Naive thymus-derived CD4-positive, alpha-beta T cell (primary cell): ENCODE data around the gene TAAR2. TPM values are rescaled to one million over a fixed set of nuclear protein-coding genes. Genes with fewer than 3 reads are reported as not detected.
A peak's percentile ranks its signal among the peaks of the same experiment; 100 is the strongest.

Source experiments
- ATAC-seq: fragments of 150-1000 bp; cut with Tn5 transposase; 2 replicates; pipeline ENCODE4 v1.10.0; 2021; ENCODE audit warnings: mild to moderate bottlenecking, moderate library complexity
- CTCF ChIA-PET: fragments of 350-600 bp; sonication (Branson Sonifier 250); formaldehyde crosslinking; loops from one replicate; lab custom pipeline; 2021; ENCODE audit warnings: antibody characterized with exemption; lab: Charles Lee
- POLR2A ChIA-PET: fragments of 350-600 bp; sonication (Branson Sonifier 250); formaldehyde crosslinking; loops from one replicate; lab custom pipeline; 2021; ENCODE audit warnings: antibody characterized with exemption, inconsistent platforms; lab: Charles Lee
- DNase-seq, 9 donors: peaks; one replicate each; pipeline versions ENCODE4 v3.0.0 to v3.0.0-alpha.2; 2020 to 2022; ENCODE audit warnings: mixed read lengths in 1 of 9
- H3K27ac ChIP-seq: one replicate; pipeline ENCODE4 v1.7.0; 2013; ENCODE audit warnings: mild to moderate bottlenecking, low read depth, low read length, moderate library complexity
- H3K27me3 ChIP-seq, 2 donors: one replicate each; pipeline ENCODE4 v1.7.0; 2013; ENCODE audit warnings: low read length in 2 of 2, mild to moderate bottlenecking in 2 of 2, moderate library complexity in 2 of 2; ENCODE audit not compliant: control insufficient read depth in 2 of 2, insufficient read depth in 2 of 2
- H3K36me3 ChIP-seq, 3 experiments: 1 replicate in 2 of 3; 2 replicates in 1 of 3; pipeline ENCODE4 v1.7.0; 2013; ENCODE audit warnings: low read length in 3 of 3, mild to moderate bottlenecking in 3 of 3, moderate library complexity in 1 of 3; ENCODE audit not compliant: insufficient read depth in 3 of 3, control insufficient read depth in 2 of 3
- H3K4me1 ChIP-seq, 2 donors: one replicate each; pipeline ENCODE4 v1.7.0; 2013; ENCODE audit warnings: low read length in 2 of 2, mild to moderate bottlenecking in 2 of 2, moderate library complexity in 1 of 2; ENCODE audit not compliant: control insufficient read depth in 2 of 2, insufficient read depth in 2 of 2
- H3K4me3 ChIP-seq: 2 replicates; pipeline ENCODE4 v1.7.0; 2013; ENCODE audit warnings: mild to moderate bottlenecking, low read length
- H3K9me3 ChIP-seq, 3 experiments: 1 replicate in 2 of 3; 2 replicates in 1 of 3; pipeline ENCODE4 v1.7.0; 2013; ENCODE audit warnings: low read length in 3 of 3; ENCODE audit not compliant: control insufficient read depth in 2 of 3
- H3K27ac Mint-ChIP-seq, 9 donors: one replicate each; pipeline ENCODE4 v1.8.0; 2020 to 2022; ENCODE audit warnings: mixed read lengths in 9 of 9, mild to moderate bottlenecking in 8 of 9, moderate library complexity in 5 of 9, inconsistent platforms in 2 of 9
- H3K27me3 Mint-ChIP-seq, 5 donors: one replicate each; pipeline ENCODE4 v1.8.0; 2021 to 2022; ENCODE audit warnings: mixed read lengths in 5 of 5, mild to moderate bottlenecking in 1 of 5
- H3K36me3 Mint-ChIP-seq, 5 donors: one replicate each; pipeline ENCODE4 v1.8.0; 2020 to 2022; ENCODE audit warnings: mixed read lengths in 5 of 5, mild to moderate bottlenecking in 3 of 5, inconsistent platforms in 1 of 5
- H3K4me1 Mint-ChIP-seq, 7 donors: one replicate each; pipeline ENCODE4 v1.8.0; 2020 to 2022; ENCODE audit warnings: mixed read lengths in 7 of 7, mild to moderate bottlenecking in 3 of 7, inconsistent platforms in 1 of 7
- H3K4me3 Mint-ChIP-seq, 10 donors: one replicate each; pipeline ENCODE4 v1.8.0; 2020 to 2022; ENCODE audit warnings: mild to moderate bottlenecking in 10 of 10, mixed read lengths in 10 of 10, moderate library complexity in 6 of 10, inconsistent platforms in 2 of 10
- H3K9me3 Mint-ChIP-seq, 11 donors: one replicate each; pipeline ENCODE4 v1.8.0; 2020 to 2022; ENCODE audit warnings: mixed read lengths in 11 of 11, mild to moderate bottlenecking in 4 of 11, inconsistent platforms in 1 of 11, moderate library complexity in 1 of 11
- intact Hi-C, 2 donors: fragments of 100-400 bp; cut with micrococcal nuclease; formaldehyde crosslinking; loops; one replicate each; pipeline ENCODE4 v1.15.1; 2023
- polyA plus RNA-seq, 2 donors: library from polyadenylated mRNA; unstranded; fragments of 300-500 nt; fragmentation: Illumina TruSeq; gene quantifications; one replicate each; pipeline ENCODE4 v1.2.3, GENCODE V29; 2021
- total RNA-seq, 6 experiments: library from RNA in 5 of 6; stranded (reverse) in 5 of 6; gene quantifications; 1 replicate in 5 of 6; 2 replicates in 1 of 6; pipeline ENCODE4 v1.2.3 and lab custom pipeline; 2021 to 2026

The TAAR2 gene
- total and polyA plus RNA-seq, 7 experiments from 2014 or later: not detected

DNA sequence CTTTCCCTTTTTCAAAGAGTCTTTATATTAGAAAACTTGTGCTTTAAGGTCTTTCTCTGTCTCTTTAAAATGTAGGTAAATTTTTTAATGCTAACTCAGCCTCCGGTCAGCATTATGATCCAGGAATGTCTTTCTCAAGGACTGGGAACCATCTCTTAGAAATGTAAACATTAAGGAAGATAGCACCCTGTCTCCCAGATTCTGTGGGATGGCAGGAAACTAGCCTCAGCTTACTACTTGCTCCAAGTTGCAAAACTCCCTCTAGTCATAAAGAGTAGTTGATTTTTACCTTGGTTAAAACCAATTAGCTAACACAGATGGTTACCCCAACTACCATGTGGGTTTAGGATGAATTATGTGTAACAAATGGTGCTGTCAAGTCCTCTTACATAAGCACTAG is 39.6 kb upstream of the TAAR2 start:
- ATAC-seq (no peak), DNase-seq (no peak)
- H3K9me3 ChIP-seq: no peaks in the 10 kb centered on the region
- ChIA-PET CTCF (interaction anchor here (0.5 kb wide), 1 partner anchor 14 kb away, joined by 9 read pairs; no protein-coding TSS in a partner anchor), POLR2A (no interaction called here)
- H3K9me3 Mint-ChIP-seq: no peaks in the 10 kb centered on the region
- no peaks in the 10 kb centered on the region for H3K36me3 Mint-ChIP-seq
- no peak overlapping the region for H3K27ac ChIP-seq
- H3K4me1 ChIP-seq: no peaks in the 10 kb centered on the region
- intact Hi-C loops: no loop called here
- H3K4me3 Mint-ChIP-seq: no peak overlapping the region
- H3K4me1 Mint-ChIP-seq: no peaks in the 10 kb centered on the region
- H3K27ac Mint-ChIP-seq: no peak overlapping the region
- no peak overlapping the region for H3K4me3 ChIP-seq
- no peaks in the 10 kb centered on the region for H3K36me3 ChIP-seq
- peaks cover 0 to 8% (median 0%) of the 10 kb centered on the region in 5 donors for H3K27me3 Mint-ChIP-seq
- no peaks in the 10 kb centered on the region for H3K27me3 ChIP-seq

GRCh38 chr6:132661906-132662305 is 37.8 kb upstream of the TAAR2 start:
- ChIA-PET POLR2A (no interaction called here), CTCF (no interaction called here)
- Histone ChIP-seq H3K27ac (no peak overlapping the region), H3K27me3 (no peaks in the 10 kb centered on the region), H3K36me3 (no peaks in the 10 kb centered on the region), H3K4me1 (no peaks in the 10 kb centered on the region), H3K9me3 (no peaks in the 10 kb centered on the region), H3K4me3 (no peak overlapping the region)
- intact Hi-C loops: no loop called here
- no peak for ATAC-seq
- Mint-ChIP-seq H3K4me3 (no peak overlapping the region), H3K27me3 (peaks cover 0 to 5% (median 0%) of the 10 kb centered on the region in 5 donors), H3K4me1 (peaks cover 0 to 7% (median 0%) of the 10 kb centered on the region in 7 donors), H3K36me3 (no peaks in the 10 kb centered on the region), H3K27ac (no peak overlapping the region), H3K9me3 (no peaks in the 10 kb centered on the region)
- DNase-seq: no peak

DNA sequence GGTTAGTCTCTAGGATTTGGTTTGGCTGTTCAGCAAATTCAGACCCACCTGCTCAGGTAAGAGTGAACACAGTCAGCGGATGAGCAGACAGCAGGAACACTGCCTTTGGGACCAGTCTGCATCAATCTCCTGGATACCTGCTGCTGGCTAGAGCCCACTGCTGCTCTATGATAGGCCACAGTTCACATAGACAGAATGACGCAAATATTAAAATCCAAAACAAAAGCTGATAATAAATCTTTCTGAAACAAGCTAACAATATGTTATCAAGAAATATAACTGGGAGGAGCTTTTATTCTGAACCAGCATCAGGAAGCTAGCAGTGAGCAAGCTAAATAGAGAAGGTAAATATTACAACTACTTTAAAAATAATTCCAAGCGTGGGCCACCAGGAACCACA is 35.0 kb upstream of the TAAR2 start, which contains the start of gene TAAR1:
Gene TAAR1, minus strand, starts transcription at position 101 of the 400 bp plus-strand sequence. CDS start 13,179 bp downstream, outside the sequence.
- Mint-ChIP-seq H3K27ac (no peak within 1 kb of the TSS), H3K4me1 (peaks cover 0 to 8% (median 0%) of the 10 kb centered on the region in 7 donors), H3K4me3 (no peak within 1 kb of the TSS), H3K27me3 (peaks cover 0 to 16% (median 0%) of the 10 kb centered on the region in 5 donors), H3K9me3 (no peaks in the 10 kb centered on the region), H3K36me3 (no peaks in the 10 kb centered on the region)
- H3K9me3 ChIP-seq: no peaks in the 10 kb centered on the region
- H3K27me3 ChIP-seq: no peaks in the 10 kb centered on the region
- ChIA-PET CTCF (interaction anchor here (1.4 kb wide), 1 partner anchor 11 kb away, joined by 5 read pairs; no protein-coding TSS in a partner anchor), POLR2A (no interaction called here)
- no peaks in the 10 kb centered on the region for H3K36me3 ChIP-seq
- no peaks in the 10 kb centered on the region for H3K4me1 ChIP-seq
- no peak for ATAC-seq
- H3K4me3 ChIP-seq: no peak within 1 kb of the TSS
- H3K27ac ChIP-seq: no peak within 1 kb of the TSS
- intact Hi-C loops: no loop called here
- DNase-seq: no peak

DNA sequence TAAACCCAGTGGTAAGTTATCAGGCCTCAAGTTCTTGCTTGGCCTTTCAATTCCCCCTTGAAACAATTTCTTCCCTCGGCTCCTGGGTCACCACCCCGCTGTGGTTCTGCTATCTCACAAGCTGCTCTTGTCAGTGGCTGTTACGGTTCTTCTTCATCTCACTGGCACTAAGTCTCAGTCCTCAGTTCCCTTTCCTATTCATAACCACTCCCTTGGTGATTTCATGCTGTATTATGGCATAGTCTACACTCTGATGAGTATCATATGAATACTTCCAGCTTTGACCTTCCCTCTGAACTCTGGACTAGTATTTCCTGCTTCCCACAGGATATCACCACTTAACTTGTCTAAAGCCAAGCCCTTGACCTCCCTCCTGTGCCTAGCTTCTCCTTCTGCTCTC is 27.0 kb upstream of the TAAR2 start:
- ATAC-seq (peak; percentile 46), DNase-seq (no peak)
- no peak overlapping the region for H3K27ac ChIP-seq
- H3K9me3 ChIP-seq: no peaks in the 10 kb centered on the region
- POLR2A ChIA-PET: no interaction called here
- H3K4me3 Mint-ChIP-seq: no peak overlapping the region
- H3K9me3 Mint-ChIP-seq: no peaks in the 10 kb centered on the region
- no peaks in the 10 kb centered on the region for H3K36me3 ChIP-seq
- H3K4me1 Mint-ChIP-seq: peaks cover 0 to 4% (median 0%) of the 10 kb centered on the region in 7 donors
- intact Hi-C loops: no loop called here
- H3K4me1 ChIP-seq: peaks cover 0 to 9% of the 10 kb centered on the region in 2 donors
- CTCF ChIA-PET: no interaction called here
- H3K36me3 Mint-ChIP-seq: no peaks in the 10 kb centered on the region
- no peaks in the 10 kb centered on the region for H3K27me3 ChIP-seq
- no peak overlapping the region for H3K27ac Mint-ChIP-seq
- no peak overlapping the region for H3K4me3 ChIP-seq
- peaks cover 0 to 22% (median 0%) of the 10 kb centered on the region in 5 donors for H3K27me3 Mint-ChIP-seq

DNA sequence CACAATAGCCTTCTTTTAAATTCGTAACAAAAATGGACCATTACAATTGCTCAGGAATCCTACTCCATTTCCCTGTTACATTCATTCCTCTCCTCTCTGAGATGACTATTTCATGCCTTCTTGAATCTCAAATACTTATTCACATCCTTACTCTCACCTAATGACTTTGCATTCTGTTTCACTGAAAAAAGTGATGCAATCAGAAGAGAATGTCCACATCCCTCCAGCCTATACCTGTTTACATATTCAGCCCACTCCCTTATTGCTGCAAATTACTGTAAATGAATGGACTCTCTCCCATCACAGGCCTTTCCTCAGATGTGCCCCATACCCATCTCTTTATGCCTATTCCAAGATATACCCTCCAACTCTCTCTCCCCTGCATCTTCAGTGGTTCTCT is 26.4 kb upstream of the TAAR2 start:
- no peak overlapping the region for H3K4me3 ChIP-seq
- Mint-ChIP-seq H3K36me3 (no peaks in the 10 kb centered on the region), H3K4me1 (peaks cover 0 to 4% (median 0%) of the 10 kb centered on the region in 7 donors), H3K27me3 (peaks cover 0 to 19% (median 0%) of the 10 kb centered on the region in 5 donors), H3K27ac (no peak overlapping the region), H3K4me3 (no peak overlapping the region), H3K9me3 (no peaks in the 10 kb centered on the region)
- ChIA-PET CTCF (no interaction called here), POLR2A (no interaction called here)
- intact Hi-C loops: no loop called here
- no peaks in the 10 kb centered on the region for H3K27me3 ChIP-seq
- H3K36me3 ChIP-seq: no peaks in the 10 kb centered on the region
- H3K4me1 ChIP-seq: peaks cover 0 to 9% of the 10 kb centered on the region in 2 donors
- H3K27ac ChIP-seq: no peak overlapping the region
- H3K9me3 ChIP-seq: no peaks in the 10 kb centered on the region
- no peak for DNase-seq
- ATAC-seq: no peak

DNA sequence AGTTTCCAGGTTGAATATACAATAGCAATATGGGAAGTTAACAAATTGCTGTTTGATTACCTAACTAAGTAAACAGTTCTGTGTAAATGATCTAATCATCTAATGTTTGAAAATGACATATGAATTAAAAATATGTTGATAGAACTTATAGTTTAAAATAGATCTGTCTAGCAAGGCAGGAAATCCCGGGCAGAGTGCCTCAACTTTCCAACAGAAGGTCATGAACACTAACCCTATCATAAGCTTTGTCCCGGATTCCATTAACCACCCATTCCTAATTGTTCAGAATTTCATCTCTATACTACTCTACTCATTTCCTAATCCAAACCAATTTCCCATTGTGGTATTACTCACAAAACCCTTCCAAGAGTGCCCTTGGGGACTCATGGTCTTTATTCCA is 24.8 kb upstream of the TAAR2 start:
- Histone ChIP-seq H3K27me3 (no peaks in the 10 kb centered on the region), H3K9me3 (no peaks in the 10 kb centered on the region), H3K27ac (no peak overlapping the region), H3K4me3 (no peak overlapping the region), H3K4me1 (peaks cover 0 to 9% of the 10 kb centered on the region in 2 donors), H3K36me3 (no peaks in the 10 kb centered on the region)
- no peak overlapping the region for H3K4me3 Mint-ChIP-seq
- intact Hi-C loops: no loop called here
- H3K27me3 Mint-ChIP-seq: peaks cover 0 to 16% (median 0%) of the 10 kb centered on the region in 5 donors
- no peaks in the 10 kb centered on the region for H3K36me3 Mint-ChIP-seq
- no peak for ATAC-seq
- POLR2A ChIA-PET: no interaction called here
- CTCF ChIA-PET: no interaction called here
- H3K4me1 Mint-ChIP-seq: peaks cover 0 to 4% (median 0%) of the 10 kb centered on the region in 7 donors
- no peak for DNase-seq
- no peaks in the 10 kb centered on the region for H3K9me3 Mint-ChIP-seq
- no peak overlapping the region for H3K27ac Mint-ChIP-seq

DNA sequence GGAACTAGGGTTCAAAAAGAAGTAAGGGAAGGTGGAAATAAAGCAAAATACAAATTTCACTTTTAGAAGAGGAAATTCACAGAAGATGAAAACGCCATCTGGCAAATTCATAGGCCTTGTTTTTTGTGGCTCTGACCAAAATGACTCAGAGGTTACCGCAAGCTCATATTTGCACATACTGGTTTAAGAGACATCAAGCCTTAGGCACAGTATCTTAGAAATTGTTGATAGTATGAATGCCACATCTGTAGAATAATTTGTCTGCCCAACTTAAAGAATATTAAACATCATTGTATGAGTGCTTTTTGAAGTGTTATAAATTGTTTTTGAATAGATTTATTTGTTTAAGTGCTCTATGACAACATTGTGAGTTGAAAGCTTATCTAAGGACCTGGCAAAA is 24.3 kb upstream of the TAAR2 start:
- Histone ChIP-seq H3K4me1 (peaks cover 0 to 9% of the 10 kb centered on the region in 2 donors), H3K4me3 (no peak overlapping the region), H3K36me3 (no peaks in the 10 kb centered on the region), H3K27ac (no peak overlapping the region), H3K9me3 (no peaks in the 10 kb centered on the region), H3K27me3 (no peaks in the 10 kb centered on the region)
- POLR2A ChIA-PET: no interaction called here
- H3K36me3 Mint-ChIP-seq: no peaks in the 10 kb centered on the region
- peak; percentile 54 for ATAC-seq
- H3K9me3 Mint-ChIP-seq: no peaks in the 10 kb centered on the region
- H3K27me3 Mint-ChIP-seq: peaks cover 0 to 16% (median 0%) of the 10 kb centered on the region in 5 donors
- no peak overlapping the region for H3K4me3 Mint-ChIP-seq
- peak overlapping the region in 1 of 9 donors; percentile 36 for H3K27ac Mint-ChIP-seq
- CTCF ChIA-PET: no interaction called here
- intact Hi-C loops: no loop called here
- peaks cover 0 to 4% (median 0%) of the 10 kb centered on the region in 7 donors for H3K4me1 Mint-ChIP-seq
- peak in 1 of 9 donors; percentile 18 for DNase-seq
